HCEC 1CT (cell line): Measurements from ENCODE around the gene TPCN2.

Experiments
- DNase-seq: peaks from one replicate; pipeline ENCODE4 v3.0.0-alpha.2; 2017

Gene TPCN2

GRCh38 chr11:69114811-69115523 is 66.2 kb downstream of the TPCN2 start:
- DNase-seq: no peak

GRCh38 chr11:69115586-69116560 is 67.1 kb downstream of the TPCN2 start:
- no peak for DNase-seq

GRCh38 chr11:69116671-69117070 is 67.9 kb downstream of the TPCN2 start:
- DNase-seq: no peak

DNA sequence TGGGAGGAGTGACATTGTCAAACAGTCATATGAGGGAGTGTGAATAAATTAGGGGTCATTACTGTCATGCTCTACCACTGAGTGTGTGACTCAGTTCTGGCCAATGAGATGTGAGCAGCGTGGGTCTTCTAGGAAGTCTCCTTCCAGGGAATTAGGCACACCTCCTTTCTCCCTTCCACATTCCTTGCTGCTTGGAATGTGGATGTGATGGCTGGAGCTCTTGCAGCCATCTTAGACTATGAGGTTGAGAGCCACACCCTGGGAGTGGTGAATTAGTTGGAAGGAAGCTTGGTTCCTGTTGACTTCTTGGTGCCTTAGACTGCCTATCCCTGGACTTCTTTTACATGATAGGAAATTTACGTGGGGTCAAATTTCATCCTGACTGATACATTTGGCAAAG is 70.5 kb downstream of the TPCN2 start:
- no peak for DNase-seq

DNA sequence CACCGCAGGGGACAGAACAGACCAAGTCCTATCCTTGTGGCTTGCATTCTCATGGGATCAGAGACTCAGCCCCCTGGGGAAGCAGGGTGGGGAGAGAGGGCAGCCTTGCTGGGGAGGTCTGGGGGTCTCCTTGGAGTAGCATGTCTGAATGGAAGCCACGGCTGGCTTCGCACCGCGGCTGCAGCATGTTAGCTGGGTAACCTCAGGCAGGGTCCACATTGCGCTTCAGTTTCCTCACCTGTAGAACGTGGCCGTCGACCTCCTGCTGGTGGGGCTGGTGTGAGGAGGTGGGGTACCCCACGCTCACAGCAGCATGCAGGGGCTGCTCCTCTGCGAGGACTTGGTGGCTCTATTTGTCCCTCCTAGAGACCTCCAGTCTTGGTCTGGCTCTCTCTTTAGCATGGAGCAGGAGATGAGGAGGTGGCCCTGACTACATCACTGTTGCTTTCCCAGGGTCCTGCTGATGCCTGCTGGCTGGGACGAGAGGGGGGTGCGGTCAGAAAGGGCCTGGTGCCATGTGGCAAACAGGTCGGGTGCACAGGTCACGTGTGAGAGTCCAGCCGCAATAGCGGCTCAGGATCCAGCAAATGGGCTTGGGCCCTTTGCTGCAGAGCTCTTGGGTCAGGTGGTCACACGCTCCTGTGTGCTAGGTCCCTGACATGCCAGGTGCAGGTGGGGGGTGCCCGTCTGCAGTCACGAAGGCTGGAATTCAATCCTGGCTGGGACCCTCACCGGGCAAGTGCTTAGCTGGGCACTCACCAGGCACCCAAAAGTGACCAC is 71.6 kb downstream of the TPCN2 start:
- no peak for DNase-seq

- no peak for DNase-seq
Measured at GRCh38 chr11:69121021-69121420, 72.3 kb downstream of the TPCN2 start.

DNA sequence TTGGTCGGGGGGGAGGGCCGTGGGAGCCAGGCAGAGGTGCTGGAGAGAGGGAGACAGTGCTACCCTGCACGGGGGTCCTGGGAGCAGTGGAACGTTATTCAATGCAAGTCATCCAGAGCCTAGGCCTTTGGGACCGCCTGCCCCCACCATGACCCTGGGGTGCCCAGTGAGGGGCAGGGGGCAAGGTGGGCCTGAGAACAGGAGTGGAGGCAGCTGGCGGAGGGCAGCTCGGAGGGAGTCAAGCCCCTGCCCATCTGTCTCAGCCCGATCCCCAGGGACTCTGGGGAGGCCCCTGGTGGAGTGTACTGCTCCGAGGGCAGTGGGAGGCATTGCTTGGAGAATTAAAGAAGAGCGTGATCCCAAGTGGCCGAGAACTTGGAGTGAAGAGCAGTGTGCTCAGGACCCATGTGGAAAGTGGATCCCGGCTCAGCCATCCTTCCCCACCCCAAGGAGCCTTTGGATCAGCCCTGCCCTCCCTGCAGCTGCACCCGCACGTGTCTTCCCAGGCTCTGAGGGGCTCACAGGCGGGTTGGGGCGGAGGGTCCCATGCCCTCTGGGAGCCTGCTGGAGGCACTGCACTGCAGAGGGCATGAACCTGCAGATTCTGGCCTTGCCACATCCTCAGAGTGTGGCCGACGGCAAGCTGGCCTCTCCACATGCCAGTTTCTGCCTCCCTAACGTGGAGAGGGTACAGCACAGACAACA is 73.0 kb downstream of the TPCN2 start:
- no peak for DNase-seq

DNA sequence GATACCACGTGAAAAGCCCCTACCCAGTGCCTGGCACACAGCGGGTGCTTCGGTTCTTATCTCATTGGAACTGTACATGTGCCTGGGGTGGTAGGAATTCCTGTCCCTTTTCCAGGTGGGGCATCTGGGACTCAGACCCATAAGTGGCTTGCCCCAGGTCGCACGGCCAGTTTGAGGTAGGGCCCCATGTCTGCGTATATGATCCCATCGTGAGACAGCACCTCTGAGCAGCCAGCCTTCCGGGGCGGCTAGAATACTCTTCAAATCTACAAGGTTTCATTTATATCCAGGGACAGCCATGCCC is 73.5 kb downstream of the TPCN2 start:
- no peak for DNase-seq

- peak; percentile 71 for DNase-seq
Measured at GRCh38 chr11:69122630-69123431, 74.1 kb downstream of the TPCN2 start.

GRCh38 chr11:69123593-69124545 is 75.1 kb downstream of the TPCN2 start:
- DNase-seq: no peak

GRCh38 chr11:69125861-69126260 is 77.1 kb downstream of the TPCN2 start:
- no peak for DNase-seq

- DNase-seq: no peak
Measured at GRCh38 chr11:69126286-69126685, 77.6 kb downstream of the TPCN2 start.

DNA sequence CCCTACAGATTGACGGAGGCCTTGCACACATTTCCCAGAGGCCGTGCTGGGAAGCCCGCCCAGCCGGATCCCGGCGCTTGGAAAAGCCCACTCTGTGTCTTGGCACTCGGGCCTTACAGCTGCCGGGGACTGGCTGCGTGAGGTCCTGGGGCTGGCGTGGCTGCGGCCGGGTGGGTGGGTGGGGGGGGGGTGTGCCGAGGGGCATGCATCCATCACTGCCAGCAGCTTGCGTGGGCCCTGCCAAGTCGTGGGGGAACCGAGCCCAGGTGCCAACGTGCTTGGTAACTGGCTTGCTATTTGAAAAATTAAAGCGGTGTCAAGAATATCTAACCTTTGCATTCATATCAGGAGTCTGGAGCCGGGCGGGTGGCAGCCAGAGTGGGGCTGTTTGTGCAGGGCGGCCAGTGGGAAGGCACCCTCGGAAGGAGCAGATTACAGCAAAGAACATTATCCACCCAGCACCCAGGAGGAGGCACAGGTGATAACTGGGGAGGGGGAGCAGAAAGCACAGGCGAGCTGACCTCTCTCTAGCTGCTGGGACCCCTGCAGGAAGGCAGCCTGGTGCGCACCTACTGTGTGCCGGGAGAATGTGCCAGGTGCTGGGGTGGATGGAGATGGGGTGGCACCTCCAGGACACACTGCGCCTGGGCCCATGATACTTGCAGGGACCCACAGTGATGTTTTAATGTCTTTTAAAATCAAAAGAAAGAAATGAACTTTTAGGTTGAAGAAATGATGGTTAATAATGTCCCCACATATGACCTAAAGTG is 78.5 kb downstream of the TPCN2 start:
- no peak for DNase-seq

DNA sequence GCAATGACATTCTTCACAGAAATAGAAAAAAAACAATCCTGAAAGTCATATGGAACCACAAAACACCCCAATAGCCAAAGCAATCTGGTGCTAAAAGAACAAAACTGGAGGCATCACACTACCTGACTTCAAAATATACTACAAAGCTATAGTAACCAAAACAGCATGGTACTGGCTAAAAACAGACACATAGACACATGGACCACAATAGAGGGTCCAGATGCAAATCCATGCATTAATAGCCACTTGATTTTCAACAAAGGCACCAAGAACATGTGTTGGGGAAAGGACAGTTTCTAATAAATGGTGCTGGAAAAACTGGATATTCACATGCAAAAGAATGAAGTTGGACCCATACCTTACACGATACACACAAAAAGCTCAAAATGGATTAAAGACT is 79.2 kb downstream of the TPCN2 start:
- no peak for DNase-seq

DNA sequence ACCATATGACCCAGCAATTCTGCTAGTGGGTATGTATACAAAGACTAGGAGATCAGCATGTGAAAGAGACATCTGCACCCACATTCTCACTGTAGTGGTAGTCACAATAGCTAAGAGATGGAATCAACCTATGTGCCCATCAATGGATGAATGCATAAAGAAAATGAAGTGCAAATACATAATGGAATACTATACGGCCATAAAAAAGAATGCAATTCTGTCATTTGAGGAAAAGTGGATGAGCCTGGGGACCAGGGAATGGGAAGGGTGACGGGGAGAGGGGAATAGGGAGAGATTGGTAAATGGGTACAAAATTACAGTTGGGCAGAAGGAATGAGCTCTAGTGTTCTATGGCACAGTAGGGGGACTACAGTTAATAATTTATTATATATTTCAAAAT is 80.3 kb downstream of the TPCN2 start:
- no peak for DNase-seq

DNA sequence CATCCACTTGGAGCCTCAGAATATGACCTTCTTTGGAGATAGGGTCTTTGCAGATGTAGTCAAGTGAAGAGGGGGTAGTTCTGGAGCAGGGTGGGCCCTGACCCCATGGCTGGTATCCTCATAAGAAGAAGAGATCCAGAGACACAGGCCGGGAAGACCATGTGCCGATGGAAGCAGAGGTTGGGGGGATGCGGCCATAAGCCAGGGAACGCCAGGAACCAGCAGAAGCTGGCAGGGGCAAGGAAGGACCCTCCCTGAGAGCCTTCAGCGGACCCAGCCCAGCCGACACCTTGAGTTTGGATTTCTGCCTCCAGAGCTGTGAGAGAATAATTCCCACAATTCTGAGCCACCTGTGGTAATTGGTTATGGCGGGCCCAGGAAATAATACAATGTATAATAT is 80.9 kb downstream of the TPCN2 start:
- no peak for DNase-seq

DNA sequence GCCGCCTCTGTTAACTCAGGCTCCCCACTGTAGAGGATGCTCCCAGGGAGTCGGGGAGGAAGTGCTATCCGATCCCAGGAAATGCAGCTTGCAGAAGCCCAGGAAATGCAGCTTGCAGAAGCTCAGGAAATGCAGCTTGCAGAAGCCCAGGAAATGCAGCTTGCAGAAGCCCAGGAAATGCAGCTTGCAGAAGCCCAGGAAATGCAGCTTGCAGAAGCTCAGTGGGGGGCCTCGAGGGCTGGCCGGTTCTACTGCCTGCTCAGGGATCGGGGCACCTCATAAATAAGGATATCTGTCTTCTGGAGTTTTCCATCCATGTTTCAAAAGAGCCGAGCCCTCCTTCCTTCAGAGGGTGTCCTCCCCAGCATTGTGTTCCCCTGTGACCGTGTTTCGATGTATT is 81.9 kb downstream of the TPCN2 start:
- DNase-seq: no peak

- no peak for DNase-seq
Measured at GRCh38 chr11:69131121-69131566, 82.4 kb downstream of the TPCN2 start.

GRCh38 chr11:69131644-69132300 is 83.0 kb downstream of the TPCN2 start:
- peak; percentile 45 for DNase-seq
